22Rv1 (cell line): ENCODE results near the gene TBC1D5.

Source experiments
- ZFX ChIP-seq: fragments of 450-650 bp; IDR thresholded peaks from 2 replicates; pipeline ENCODE4 v1.6.1; 2017; ENCODE audit warnings: antibody characterized with exemption, borderline replicate concordance
- TF ChIP-seq, protein P1 (sequence below): fragments of 450-650 bp; IDR thresholded peaks from 2 replicates; pipeline ENCODE4 v1.5.1; 2017; ENCODE audit warnings: mild to moderate bottlenecking

DNA sequence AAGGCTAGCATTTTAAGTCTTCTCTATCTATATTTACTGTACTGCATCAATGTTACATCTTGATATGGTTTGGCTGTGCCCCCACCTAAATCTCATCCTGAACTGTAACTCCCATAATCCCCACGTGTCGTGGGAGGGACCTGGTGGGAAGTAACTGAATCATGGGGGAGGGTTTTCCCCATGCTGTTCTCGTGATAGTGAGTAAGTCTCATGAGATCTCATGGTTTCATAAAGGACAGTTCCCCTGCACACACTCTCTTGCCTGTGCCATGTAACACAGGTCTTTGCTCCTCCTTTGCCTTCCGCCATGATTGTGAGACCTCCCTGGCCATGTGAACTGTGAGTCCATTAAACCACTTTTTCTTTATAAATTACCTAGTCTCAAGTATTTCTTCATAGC is 161.5 kb downstream of the TBC1D5 start:
- TF ChIP-seq, protein P1, sequence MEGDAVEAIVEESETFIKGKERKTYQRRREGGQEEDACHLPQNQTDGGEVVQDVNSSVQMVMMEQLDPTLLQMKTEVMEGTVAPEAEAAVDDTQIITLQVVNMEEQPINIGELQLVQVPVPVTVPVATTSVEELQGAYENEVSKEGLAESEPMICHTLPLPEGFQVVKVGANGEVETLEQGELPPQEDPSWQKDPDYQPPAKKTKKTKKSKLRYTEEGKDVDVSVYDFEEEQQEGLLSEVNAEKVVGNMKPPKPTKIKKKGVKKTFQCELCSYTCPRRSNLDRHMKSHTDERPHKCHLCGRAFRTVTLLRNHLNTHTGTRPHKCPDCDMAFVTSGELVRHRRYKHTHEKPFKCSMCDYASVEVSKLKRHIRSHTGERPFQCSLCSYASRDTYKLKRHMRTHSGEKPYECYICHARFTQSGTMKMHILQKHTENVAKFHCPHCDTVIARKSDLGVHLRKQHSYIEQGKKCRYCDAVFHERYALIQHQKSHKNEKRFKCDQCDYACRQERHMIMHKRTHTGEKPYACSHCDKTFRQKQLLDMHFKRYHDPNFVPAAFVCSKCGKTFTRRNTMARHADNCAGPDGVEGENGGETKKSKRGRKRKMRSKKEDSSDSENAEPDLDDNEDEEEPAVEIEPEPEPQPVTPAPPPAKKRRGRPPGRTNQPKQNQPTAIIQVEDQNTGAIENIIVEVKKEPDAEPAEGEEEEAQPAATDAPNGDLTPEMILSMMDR: no peak
- no peak for TF ChIP-seq ZFX
